GM13976 (cell line): Measurements from ENCODE around the gene DOCK4.
"Not testable (repeated sequence)": the region's sequence is repeated elsewhere in the genome, so short reads cannot be mapped to it uniquely, and the experiment has no call there.

Experiments used
- DNase-seq: peaks from one replicate; pipeline ENCODE4 v3.0.0; 2012; ENCODE audit warnings: low spot score
- in situ Hi-C: fragments of 300-500 bp; cut with MboI; formaldehyde crosslinking; loops from one replicate; pipeline ENCODE4 v1.12.0; 2022; ENCODE audit warnings: low sequenced_read_pairs, mixed read lengths, inconsistent platforms; ENCODE audit not compliant: unreplicated experiment
- TF ChIP-seq, protein P1 (sequence below): IDR thresholded peaks from 2 replicates; pipeline ENCODE4 v1.5.1; 2012; ENCODE audit warnings: borderline replicate concordance, mild to moderate bottlenecking; ENCODE audit not compliant: insufficient read depth; ENCODE audit errors: extremely low read depth, missing control alignments, control extremely low read depth

DOCK4 gene

DNA sequence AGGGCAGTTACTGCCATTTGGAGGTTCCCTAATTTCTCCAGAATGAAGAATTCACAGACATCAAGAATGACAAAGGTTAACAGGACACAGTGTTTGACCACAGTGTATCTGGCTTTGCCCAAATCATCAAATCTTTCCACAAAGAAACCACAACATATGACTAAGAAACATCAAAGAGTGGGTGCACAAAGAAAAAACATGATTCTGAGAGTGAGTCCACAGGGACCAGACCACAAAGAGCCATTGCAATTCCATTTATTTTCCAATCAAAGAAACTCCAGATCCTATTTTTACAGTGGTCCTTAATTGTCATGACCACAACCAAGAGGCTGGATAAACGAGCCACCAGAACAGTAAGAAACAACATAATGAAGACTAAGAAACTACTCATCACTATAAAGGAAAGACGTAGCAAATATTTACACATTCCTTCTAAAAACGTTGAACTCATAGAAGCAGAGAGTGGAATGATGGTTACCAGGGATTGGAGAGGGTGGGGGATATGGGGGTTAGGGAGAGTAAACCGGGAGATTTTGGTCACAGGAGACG is 286.5 kb downstream of the DOCK4 start:
- DNase-seq: no peak
- TF ChIP-seq, protein P1, sequence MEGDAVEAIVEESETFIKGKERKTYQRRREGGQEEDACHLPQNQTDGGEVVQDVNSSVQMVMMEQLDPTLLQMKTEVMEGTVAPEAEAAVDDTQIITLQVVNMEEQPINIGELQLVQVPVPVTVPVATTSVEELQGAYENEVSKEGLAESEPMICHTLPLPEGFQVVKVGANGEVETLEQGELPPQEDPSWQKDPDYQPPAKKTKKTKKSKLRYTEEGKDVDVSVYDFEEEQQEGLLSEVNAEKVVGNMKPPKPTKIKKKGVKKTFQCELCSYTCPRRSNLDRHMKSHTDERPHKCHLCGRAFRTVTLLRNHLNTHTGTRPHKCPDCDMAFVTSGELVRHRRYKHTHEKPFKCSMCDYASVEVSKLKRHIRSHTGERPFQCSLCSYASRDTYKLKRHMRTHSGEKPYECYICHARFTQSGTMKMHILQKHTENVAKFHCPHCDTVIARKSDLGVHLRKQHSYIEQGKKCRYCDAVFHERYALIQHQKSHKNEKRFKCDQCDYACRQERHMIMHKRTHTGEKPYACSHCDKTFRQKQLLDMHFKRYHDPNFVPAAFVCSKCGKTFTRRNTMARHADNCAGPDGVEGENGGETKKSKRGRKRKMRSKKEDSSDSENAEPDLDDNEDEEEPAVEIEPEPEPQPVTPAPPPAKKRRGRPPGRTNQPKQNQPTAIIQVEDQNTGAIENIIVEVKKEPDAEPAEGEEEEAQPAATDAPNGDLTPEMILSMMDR: no peak
- in situ Hi-C loops: no loop called here

DNA sequence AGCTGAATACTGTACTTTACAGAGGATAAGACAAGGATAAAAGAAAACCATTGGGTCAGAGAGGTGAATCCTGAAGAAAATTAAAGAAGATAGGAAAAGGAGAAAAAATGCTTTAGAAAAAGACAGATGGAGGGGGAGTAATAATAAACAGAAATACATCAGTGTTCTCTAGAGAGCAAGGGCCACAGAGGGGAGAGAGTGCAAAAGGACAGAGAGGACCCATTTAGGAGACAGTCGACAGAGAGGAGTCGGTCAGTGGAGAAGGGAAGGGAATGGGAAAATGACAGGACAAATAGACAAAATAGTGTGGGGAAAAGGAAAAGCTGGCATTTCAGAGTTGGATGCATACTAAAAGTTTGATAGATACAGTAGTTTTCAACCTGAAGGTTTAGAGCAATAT is 287.0 kb downstream of the DOCK4 start:
- TF ChIP-seq, protein P1: no peak
- in situ Hi-C loops: no loop called here
- DNase-seq: no peak

DNA sequence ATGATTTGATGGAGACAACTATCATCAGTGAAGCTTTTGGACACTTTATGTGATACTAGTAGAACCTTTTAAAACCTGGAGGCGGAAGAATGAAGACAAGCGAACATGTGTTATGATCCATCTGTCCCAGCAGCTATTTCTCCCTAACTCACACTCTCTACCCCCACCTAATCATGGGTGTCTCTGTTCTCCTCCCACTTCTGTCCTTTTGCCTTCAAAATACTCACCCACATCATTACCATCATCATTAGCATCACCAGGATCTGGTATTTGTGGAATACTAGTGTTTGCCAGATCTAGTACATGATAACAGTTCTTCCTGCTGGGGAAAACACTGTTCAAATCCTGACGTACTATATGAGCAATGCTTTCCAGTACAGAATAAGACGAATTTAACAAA is 287.7 kb downstream of the DOCK4 start:
- no peak for DNase-seq
- TF ChIP-seq, protein P1: no peak
- in situ Hi-C loops: no loop called here

DNA sequence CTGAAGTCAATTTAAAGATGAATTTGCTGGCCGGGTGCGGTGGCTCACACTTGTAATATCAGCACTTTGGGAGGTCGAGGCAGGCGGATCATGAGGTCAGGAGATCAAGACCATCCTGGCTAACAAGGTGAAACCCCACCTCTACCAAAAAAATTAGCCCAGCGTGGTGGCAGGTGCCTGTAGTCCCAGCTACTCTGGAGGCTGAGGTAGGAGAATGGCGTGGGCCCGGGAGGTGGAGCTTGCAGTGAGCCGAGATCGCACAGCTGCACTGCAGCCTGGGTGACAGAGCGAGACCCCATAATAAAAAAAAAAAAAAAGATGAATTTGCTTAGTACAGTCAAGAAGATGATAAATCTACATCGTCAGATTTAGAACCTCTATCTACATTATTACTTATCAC is 288.8 kb downstream of the DOCK4 start:
- in situ Hi-C loops, DNase-seq: not testable (repeated sequence)

DNA sequence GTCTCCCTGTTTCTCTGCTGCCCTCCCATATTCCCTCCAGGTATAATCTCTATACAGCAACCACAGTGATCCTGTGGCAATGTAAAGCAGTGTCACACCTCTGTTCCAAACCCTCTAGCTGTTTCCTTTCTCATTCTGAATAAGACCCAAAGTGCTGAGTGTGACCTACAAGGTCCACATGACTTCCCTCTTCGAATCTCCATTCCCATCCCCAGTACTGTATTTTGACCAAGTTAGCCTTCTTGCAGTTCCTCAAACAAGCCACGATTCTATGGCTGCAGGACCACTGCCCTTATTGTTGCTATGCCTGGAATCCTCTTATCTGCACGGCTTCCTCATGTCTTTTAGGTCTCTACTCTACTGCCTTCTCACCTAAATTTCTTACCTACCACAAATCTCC is 291.9 kb downstream of the DOCK4 start:
- in situ Hi-C loops: no loop called here
- no peak for DNase-seq
- TF ChIP-seq, protein P1: no peak

DNA sequence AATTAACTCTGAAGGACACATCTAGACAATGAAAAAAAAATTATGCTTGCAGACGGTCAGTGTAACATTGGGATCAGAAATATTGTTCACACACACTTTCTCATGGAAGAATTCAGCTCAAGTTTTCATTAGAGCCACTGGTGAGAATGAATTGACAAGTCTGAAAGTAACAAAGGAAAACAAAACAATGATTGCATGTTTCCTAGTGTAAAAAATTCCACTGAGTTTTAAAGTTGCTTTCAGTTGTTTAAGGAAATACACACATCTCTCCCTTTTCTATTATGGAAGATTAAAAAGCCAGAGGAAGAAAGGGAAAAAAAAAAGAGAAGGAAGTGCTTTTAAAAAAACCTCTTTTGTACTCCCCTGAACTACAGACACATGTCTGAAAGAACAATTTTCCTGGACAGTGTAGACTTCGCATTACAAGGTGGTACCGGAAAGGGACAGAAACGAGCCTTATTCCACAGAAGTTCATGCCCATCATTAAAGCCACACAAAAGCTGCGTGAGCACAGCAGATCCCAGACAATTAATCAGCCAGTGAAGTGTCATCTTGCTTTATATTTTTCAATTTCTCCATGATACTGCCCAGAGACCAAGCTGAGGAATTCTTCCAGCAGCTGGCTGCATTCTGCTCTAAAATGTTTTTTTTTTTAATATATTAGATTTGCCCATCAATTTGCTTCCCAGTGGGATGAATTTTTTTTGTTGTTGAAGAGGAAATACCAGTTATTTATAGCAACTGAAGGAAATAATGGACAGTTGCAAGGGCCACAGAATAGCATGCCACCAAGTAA is 294.8 kb downstream of the DOCK4 start:
- TF ChIP-seq, protein P1: no peak
- DNase-seq: no peak
- in situ Hi-C loops: no loop called here

DNA sequence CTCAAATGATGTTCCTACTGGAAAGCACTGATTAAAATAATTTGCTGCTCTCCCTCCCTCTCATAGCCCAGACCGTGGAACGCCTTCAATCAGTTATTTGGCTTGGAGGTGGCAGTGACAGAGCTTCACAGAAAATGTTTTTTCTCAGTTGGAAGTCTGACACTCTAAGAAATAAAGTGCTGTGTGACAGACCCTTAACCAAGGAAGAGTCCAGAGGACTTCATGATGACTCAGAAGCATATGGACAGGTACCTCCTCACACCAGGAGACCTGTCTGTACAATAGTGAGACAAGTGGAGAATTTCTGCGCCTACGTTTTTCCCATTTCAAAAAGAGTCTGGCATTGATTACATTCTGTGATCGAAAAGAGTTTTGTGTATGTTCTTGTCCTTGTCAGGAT is 295.5 kb downstream of the DOCK4 start:
- TF ChIP-seq, protein P1: no peak
- in situ Hi-C loops: no loop called here
- DNase-seq: no peak

DNA sequence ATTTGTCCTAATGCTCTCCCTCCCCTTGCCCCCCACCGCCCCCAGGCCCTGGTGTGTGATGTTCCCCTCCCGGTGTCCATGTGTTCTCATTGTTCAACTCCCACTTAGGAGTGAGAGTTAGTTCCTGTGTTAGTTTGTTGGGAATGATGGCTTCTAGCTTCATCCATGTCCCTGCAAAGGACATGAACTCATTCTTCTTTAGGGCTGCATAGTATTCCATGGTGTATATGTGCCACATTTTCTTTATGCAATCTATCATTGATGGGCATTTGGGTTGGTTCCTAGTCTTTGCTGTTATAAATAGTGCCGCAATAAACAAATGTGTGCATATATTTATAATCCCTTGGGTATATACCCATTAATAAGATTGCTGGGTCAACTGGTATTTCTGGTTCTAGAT is 297.5 kb downstream of the DOCK4 start:
- in situ Hi-C loops, DNase-seq: not testable (repeated sequence)
